Occipital lobe (tissue), 2 donors: ENCODE results near the gene POLR2L. TPM values are rescaled to one million over a fixed set of nuclear protein-coding genes. Genes with fewer than 3 reads are reported as not detected.

Source experiments
- DNase-seq: peaks from one replicate; lab custom pipeline; 2025; lab: John Stamatoyannopoulos, UW
- total RNA-seq: library from RNA; depleted of rRNA; stranded (reverse); fragments of >200 nt; gene quantifications from one replicate; pipeline ENCODE4 v1.2.3, GENCODE V29; 2014

Gene POLR2L
- total RNA-seq, 1 donor from 2014 or later = 14.5 TPM

DNA sequence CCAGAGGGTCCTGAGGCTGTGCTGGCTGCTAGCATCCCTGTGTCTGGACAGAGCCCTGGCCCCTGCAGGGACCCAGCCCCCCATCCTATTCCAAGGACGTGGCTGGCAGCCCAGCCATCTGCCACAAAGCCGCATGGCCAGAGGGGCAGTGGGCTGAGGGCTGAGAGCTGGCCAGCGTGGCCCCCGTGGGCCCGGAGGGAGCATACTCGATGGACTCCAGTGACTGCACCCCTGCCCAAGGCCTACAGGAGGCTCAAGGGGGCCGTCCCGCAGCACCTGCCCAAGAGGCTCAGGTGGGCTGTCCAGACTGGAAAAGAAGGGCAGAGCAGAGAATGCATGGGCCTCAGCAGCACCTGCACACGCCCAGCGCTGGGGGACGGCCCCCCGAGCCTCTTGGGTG is 13.5 kb upstream of the POLR2L start:
- no peak for DNase-seq

DNA sequence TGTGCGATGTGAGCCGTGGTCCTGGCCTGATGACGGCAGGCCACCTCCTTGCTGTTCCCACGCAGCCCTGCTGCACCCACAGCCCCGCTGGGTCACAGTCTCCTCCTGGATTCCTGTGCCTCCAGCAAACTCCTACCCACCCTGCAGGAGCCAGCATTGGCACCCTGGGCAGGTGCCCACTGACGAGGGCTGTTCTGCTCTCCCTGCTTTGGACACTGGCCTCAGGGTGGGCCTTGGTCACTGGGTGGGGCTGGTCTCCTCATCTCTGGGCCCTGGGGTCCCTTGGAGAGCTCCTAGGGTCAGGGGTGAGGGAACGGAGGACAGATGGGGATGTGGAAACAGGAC is 13.0 kb upstream of the POLR2L start:
- DNase-seq = no peak

DNA sequence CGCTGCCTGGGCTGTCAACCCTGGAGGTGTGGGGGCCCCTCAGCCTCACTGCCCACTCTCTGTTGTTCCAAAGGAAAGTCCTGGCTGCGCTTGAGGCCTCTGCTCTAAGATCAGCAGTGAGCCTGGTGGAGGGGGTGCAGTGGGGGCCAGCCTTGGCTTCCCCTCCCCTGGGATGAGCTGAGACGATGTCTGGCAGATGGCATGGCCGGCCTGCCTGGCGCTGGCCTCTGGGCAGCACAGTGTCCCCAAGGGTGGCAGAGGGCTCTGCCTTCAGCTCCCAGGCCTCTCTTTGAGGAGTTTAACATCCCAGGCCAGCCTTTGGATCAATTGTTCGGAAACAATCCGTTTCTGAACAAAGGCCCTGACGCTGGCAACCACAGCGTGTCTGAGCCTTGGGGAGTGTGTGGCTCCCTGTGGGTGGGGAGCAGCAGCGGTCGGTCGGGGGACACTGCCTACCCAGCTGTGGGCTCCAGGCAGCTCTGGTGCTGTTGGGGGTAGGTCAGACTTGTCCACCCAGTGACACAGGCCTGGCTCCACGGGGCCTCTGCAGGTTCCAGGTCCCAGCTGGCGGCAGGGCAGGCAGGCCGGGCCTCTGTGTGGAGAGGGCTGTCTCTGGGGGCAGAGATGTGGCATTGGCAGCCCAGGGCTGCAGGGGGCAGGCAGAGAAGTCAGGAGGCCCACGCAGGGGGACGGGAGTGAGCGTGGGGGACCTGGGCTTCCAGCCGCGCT is 12.4 kb upstream of the POLR2L start:
- DNase-seq = no peak

DNA sequence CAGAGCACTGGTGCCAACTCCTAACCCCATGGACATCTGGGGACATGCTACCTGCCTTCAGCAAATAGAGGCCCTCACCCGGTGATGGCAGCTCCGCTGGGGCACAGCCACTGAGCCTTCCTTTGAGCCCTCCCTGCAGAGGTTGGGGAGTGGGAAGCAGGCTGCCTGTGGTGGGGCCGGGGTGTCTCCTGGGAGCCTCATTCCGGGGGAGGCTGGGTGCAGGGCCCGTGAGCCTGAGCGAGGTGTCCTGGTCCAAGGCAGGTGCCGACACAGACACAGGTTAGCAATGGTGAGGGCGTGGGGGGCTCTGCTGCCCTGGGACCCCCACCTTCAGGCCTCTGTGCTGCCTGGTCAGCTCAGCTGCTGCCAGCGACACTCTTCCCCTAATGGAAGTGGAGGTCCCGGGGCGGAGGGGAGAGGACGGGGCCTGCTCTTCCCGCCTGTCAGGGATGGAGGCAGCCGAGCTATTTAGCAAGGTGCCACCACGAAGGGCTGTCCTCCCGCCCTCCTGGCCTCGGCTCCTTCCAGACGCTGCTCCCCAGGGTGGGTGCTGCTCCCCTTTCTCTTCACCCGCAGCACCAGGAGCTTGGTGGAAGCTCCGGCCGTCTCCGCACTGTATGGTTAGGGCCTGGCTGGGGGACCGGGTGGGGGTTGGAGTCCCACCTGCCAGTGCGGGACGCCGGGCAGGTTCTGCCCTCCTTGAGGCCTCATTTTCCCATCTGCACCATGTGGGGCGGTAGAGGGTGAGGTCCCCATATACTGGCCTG is 11.5 kb upstream of the POLR2L start:
- no peak for DNase-seq

DNA sequence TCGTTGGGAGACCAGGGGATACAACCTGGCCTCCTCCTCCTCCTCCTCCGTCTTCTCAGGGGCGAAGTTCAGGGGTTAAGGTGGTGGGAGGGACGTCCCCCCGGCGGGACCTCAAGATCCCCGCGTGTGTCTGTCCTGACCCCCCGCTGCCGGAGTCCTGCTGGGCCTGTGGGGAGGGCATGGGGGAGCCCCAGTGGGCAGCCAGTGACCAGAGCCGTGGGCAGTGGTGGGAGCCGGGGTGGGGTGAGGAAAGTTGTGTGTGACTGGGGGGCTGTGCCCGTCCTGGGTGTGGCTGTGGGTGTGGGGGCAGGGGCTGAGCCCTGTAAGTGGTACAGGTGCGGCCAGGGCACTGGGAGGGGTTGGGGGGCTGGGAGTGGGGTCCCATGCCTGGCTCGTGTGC is 10.4 kb upstream of the POLR2L start:
- no peak for DNase-seq

DNA sequence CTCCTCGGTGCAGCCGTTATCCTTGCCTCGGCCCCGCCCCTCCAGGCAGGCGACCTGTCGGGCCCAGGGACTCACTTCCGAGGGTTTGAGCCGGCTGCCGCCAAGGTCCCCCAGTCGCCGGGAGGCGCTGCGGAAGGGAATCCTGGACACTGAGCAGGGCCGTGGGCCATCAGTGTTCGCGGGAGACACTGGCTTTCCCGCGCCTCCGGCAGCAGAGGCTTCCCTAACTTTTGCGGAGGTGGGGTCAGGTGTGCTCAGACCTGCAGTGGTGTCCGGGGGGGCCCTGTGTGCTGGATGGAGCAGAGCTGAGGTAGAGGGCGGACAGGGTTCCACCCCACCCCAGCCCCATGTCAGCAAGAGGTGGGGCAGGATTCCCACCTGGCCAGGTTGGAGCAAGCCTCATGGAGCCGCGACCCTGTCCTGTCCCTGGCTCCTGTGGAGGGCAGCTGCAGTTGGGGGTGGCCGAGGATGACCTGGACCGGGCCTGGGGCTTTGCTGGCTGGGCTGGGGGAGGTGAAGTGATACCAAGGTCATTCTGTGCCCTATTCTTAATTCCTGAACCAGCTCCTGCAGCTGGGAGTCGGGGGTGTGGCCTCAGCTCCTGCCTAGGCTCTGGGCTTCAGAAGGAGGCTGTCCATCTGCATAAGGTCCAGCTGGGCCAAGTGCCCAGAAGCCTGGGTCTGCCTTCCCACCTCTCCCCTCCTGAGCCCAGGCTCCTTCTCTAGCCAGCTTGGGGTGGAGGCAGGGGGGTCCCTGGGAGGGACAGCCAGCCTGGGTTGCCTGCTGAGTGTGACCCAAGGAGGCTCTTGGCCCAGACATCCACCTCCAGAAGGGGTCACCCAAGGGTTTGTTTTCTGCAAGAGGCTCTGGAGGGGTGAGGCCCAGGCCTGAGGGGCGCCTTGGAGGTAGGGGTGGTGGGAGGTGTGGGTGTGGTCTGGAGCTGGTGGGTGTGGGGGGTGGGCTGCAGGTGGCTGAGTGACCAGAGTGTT is 8.7 kb upstream of the POLR2L start:
- no peak for DNase-seq

DNA sequence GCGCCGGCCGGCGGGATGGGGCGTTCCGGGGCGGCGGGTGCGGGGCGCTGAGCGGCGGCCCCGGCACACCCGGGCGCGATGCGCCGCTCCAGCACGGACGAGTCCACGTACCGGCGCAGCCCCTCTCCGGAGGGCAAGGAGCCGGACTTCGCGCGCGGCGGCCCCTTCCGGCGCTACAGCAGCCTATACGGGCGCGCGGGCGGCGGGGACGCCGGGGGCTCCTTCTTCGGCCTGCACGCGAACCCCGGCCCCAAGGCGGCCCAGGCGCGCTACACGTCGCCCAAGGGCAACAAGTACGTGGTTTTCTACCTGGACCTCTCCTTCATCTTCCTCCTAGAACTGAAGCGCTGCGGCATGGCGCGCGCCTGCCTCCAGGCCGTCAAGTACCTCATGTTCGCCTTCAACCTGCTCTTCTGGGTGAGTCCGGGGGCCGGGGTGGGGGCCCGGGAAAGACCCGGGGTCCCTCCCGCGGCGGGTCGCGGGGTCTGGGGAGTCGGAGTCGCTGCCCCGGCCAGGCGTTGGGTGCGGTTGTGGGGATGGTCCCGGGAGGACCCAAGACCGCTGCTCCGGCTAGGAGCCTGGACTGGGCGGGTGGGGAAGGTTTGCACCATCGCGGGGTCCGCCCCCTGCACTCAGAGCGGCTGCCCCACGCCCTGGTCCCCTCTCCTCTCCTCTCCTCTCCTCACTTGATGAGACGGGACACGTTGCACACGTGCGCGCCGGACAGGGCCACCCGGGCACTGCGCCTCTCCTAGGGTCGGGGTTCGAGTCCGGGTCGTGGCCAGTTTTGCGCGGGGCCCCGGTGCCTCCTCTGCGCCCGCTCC is 7.8 kb upstream of the POLR2L start:
- DNase-seq = no peak

DNA sequence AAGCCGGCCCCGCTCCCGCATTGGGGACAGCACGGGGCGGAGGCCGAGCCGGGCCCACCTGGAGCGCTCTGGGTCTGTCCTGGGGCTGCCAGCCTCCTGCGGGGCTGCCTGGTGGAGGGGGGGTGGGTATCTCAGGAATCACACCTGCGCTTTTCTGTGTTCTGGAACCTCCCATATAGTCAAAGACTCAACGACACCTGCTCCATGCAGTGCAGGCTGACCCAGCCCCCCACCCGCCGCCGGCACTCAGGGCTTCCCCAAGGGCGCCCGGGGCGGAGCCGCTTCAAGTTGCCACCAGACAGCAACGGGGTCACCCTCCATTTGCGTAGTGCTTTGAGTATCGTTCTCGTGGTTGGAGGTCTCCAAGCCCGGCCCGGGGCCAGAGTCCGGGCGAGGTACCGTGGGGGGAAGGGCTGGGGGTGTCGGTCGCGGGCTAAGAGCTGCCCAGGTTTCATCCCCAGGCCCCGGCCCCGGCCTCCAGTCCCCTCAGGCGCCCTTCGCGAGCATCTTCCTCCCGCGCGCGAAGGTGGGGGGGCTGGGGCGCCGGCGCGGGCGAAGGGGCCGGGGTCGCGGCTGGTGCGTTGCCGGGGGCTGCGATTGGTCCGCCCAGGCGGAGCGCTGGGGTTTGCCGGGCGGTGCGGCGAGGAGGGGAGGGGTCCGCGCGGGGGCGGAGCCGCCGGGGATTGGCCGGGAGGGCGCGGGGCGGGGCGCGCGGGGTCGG is 6.9 kb upstream of the POLR2L start:
- DNase-seq = no peak

DNA sequence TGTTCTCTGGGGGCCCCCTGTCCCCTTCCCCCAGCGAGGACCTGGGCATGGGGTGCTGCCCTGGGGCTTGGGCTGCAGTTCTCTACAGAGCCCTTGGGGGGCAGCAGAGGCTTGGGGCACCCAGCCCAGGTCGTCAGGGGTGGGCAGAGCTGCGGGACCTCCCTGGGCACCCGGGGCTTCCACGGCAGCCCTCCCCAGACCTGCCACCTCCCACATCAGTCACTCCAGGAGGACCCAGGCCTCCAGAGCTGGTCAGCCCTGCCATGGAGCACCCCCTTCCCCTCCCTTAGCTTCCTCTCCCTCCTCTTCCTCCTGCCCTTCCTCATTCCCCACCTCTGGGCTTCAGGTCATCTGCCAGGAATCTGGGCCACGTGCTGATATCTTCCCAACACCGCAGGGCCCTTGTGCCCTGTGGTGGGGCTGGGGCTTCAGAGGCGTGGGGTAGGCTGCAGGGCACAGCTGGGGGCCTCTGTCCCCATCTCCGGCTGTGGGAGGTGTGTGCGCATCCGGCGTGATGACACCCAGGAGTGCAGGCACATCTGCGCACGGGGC is 6.1 kb upstream of the POLR2L start:
- DNase-seq = no peak

DNA sequence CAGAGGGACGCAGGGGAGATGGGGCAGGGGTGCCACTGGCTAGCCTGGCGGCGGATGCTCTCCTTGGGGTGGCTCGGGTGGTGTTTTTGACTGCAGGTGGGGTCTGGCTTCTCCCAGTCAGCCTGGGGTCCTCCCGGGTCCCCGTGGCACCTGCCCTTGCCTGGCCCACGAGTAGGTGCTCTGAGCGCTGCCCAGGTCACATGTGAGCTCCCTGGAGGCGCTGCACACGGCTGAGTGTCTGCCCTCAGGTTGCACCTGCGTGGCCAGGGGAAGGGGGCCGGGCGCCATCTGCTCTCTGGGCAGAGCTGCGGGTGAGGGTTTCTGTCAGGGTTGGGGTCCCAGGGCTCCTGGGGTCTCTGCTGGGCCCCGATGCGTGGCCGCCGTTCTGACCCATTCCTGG is 5.5 kb upstream of the POLR2L start:
- DNase-seq = no peak

DNA sequence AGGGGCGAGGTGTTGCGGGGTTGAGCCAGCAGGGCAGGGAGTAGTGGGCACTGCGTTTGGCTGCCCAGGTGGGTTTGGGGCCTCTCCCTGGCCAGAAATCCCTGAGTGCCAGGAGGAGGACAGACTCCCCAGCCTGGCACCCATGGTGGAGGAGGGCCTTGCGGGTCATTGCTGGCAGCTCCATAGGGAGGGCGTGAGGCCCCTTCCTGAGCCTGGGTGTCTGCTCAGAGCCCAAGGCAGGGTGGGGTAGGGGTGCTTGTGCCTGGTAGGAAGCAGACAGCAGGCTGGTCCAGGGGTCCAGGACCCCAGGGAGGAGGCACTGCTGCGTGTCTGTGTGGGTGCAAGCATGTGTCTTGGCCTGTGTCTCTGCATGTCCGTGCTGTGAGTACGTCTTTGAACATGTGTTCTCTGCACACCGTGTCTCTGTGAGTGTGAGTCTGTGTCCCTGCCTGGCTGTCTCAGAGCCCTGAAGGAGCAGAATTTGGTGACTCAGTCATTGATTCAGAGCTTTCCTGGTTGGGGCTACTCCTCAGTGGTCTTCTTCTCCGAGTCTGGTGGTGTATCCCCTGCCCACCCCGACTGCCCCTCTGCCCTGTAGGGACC is 4.3 kb upstream of the POLR2L start:
- DNase-seq = no peak

DNA sequence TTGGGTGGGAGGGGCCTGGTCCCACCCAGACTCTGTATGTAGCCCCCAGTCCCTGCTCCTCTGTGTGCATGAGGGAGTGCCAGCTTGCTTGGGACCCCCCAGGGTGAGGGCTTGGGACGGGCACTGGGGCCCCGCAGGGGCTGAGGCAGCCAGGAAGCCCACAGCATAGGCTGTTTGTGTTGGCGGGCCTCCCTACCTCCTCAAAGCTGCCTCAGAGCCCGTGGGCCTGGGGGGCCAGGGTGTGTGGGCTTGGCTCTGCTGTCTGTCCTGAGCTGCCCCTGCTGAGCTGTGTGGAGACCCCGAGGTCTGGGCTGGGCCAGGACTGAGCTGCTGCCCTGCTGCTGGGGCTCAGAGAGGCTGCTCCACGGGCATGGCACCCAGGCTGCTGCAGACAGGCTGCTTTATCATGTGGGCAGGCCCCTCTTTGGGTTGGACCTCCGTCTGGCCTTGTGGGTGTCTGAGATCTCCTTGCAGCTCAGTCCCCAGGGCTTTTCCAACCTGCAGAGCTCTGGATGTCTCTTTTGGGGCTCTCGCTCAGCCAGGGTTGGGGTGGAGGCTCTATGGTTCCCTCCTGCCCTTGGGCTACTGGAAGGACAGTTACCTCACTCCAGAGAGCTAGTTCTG is 3.7 kb upstream of the POLR2L start:
- DNase-seq = no peak

DNA sequence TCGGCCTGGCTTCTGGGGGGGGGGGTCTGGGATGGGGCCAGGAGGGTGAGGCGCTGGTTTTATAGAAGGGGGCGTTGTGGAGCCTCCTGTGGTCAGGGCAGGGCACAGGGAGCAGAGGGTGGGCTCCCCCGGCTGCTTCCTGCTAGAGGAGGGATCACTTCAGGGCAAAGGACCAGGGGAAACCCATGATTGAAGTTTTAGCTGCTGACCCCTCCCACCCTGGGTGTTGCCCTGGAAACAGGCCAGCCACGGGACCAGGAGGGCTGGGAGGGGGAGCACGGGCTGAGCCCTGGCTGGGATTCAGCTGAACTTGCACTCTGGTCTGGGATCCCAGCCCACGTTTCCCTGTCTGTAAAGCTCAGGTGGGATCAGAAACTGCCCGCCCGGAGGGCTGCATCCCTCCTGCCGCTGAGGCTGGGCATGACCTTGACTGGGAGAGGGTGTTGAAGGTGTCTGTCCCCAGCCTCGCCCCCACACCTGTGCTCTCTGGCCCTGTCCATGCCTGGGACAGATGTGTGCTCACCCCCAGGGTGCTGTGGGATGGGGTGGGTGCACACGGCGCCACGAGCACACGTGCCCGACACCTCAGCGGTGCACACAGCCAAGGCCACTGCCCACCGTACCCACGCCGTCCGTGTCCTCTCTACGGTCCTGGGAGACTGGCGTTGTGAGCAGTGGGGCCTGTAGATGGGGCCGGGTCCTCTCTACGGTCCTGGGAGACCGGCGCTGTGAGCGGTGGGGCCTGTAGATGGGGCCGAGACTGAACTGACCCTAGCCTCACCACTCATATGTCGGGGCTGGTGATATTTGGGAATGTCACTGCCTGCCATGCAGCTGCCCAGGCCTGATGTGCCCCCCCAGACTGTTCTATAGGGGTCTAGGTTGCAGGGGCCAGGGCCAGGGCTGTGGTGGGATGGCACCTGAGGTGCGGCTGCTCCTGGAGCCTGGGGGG is 2.6 kb upstream of the POLR2L start:
- DNase-seq = no peak

DNA sequence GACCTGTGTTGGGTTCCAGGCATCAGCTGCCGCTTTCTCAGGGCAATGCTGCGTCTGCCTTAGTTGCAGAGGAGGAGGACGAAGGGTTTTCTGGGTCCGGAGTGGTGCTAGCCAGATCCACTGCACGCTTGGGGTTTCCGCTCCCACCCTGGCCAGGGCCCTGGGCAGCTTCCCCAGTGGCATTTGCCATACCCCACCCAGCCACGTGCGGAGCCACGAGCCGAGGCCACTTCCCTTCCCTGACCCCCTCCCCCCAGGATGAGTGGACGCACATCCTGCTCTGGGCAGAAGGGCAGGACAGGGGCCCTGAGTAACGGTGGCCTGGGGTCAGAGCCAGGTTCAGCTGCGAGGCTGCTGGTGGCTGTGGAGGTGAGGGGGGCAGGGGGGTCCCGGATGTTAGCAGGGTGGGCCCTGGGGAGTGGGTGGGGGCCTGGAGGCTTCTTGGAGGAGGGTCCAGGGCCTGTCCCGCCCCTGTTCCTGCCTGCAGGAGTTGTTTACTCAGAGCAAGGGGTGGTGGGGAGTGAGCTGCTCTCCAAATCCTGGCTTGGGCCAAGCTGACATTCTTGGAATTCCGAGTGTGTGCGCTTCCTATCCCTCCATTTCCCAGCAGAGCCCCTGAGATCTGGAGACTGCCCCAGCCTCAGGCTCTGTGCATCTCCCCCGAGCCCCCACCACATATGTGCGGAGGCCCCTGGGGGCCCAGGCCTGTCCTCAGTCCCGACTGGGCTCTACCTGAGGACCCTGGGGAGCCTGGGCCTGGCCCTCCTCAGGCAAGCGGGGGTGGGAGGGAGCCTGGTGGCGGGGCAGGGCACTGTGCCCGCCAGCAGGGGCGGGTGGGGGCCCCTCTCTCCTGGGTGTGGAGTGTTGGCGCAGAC is 1.7 kb upstream of the POLR2L start:
- DNase-seq = no peak

DNA sequence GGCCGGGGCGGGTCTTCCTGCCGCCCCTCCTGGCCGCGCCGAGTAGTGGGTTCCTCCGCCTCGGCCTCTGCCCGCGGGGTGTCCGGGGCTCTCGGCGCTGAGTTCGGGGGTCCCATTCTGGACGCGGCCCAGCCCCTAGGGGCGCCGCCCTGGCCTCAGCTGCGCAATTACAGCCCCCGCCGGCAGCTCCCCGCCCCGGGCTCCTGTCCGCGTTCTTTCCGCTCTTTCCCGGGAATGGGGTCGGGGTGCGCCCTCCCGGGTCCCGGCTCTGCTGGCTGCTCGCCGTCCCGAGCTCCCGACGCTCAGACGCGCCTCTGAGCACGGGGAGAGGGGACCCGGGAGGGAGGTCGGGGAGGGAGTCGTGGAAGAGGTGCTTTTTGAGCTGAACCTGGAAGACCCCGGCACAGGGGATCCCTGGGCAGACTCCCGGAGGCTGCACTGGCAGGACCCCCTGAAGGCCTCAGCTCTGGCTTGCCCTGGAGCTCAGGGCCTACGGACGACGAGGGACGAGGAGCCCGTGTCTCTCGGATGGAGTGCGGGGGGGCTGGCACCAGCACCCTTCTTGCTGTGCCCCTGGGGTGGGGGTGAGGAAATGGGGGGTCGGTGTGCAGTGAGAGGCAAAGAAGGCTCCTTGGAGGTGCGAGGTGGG is 881 bp upstream of the POLR2L start:
- no peak for DNase-seq

DNA sequence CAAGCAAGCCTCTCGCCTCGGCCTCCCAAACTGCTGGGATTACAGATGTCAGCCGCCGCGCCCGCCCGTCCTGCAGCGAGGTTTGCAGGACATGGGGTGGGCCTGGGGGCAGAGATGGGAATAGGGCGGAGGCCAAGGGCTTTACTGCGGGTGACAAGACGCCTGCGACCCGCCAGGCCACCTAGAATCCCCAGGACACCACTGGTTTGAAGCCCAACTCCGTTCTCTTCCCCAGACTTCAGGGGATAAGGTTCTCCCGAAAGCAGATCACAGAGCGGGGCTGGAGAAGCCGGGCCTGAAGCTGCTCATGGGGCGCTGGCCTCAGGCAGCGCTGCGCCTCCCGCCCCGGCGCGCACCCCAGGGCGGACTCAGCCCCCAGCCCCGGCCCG is 354 bp downstream of the POLR2L start:
- no peak for DNase-seq
